Subcutaneous adipose tissue (tissue), 4 donors: ENCODE measurements around the gene SMARCA5. TPM values are rescaled to one million over a fixed set of nuclear protein-coding genes. Genes with fewer than 3 reads are reported as not detected.

Source experiments
- CTCF ChIP-seq: fragments of 450-650 bp; IDR thresholded peaks from one replicate; pipeline ENCODE4 v1.5.1; 2016; ENCODE audit warnings: low read depth, mild to moderate bottlenecking, control low read depth, antibody characterized with exemption, moderate library complexity
- total RNA-seq, 4 donors: library from RNA; depleted of rRNA; stranded (reverse); fragments of >200 nt; gene quantifications; one replicate each; pipeline ENCODE4 v1.1.0, GENCODE V29; 2016

The SMARCA5 gene
- total RNA-seq, 4 donors from 2014 or later, result 25.6 to 53.5 (median 30.6) TPM

- no peak for TF ChIP-seq CTCF
These were observed 25.6 kb downstream of the SMARCA5 start for GRCh38 chr4:143538979-143539669.

GRCh38 chr4:143539670-143540023, 26.1 kb downstream of the SMARCA5 start:
- no peak for TF ChIP-seq CTCF

GRCh38 chr4:143549928-143550327, 36.4 kb downstream of the SMARCA5 start:
- TF ChIP-seq CTCF, result no peak

- no peak for TF ChIP-seq CTCF
These were observed 41.5 kb downstream of the SMARCA5 start for GRCh38 chr4:143554728-143555597.

- TF ChIP-seq CTCF, result no peak
These were observed 42.2 kb downstream of the SMARCA5 start for GRCh38 chr4:143555676-143556075.

- no peak for TF ChIP-seq CTCF
These were observed 44.8 kb downstream of the SMARCA5 start for GRCh38 chr4:143558286-143558685.
